ENCODE measurements around the gene CISD3. TPM values are rescaled to one million over a fixed set of nuclear protein-coding genes. Genes with fewer than 3 reads are reported as not detected.

CISD3 gene
- total and polyA plus RNA-seq, 2 of the 8 experiments (the other 6 are each of a cell fraction or from before 2014, with no cell fraction given), result 9.4 to 11.1 TPM

DNA sequence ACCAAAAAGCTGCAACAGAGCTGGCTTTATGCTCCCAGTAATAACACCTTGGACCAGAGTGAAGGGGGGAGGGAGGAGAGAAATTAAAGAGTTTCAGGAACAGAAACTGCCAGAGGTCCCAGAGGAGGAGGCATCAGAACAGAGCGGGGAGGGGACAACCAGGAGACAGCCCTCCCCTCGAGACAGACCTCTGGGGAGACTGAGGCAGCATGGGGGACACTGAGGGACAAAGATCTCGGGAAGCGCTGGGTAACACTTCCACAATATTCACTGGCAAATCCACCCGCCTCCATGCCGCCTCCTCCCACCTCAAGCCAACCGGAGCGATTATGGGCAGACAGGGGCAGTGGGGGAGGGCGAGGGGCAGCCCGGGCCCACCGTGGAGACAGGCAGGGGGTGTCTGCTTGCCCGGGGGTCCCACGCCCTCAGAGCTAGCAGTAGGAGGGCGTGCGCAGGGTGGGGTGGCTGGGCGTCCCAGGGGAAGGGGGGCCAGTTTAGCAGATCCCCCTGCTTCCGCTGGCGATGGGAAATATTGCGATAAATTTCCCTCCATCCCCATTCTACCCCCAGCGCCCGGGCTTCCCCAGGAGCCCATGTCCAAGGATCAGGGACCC is 16.8 kb downstream of the CISD3 start:
- ChIA-PET POLR2A (ENCODE audit: partially characterized antibody) (interaction anchor here (0.7 to 4.8 kb wide), 7 partner anchors 10 to 295 kb away, joined by 4 to 40 read pairs (median 8); partner anchors contain the start of gene CISD3), CTCF (ENCODE audit: partially characterized antibody) (interaction anchor here (0.7 to 4.6 kb wide), 6 partner anchors 12 to 207 kb away, joined by 3 to 40 read pairs (median 4); partner anchors contain the start of gene CISD3)
- Histone ChIP-seq H4K20me1 (replicated peaks in 1 of 2; ENCODE audit: control insufficient read depth in 1 of 2, insufficient read depth in 2 of 2, low read length in 2 of 2) (peaks cover 31 to 39% of the 10 kb centered on the region in 2 experiments), H2BK120ac (replicated peaks; ENCODE audit: low read depth, low read length) (no peak overlapping the region), H3K4me3 (ENCODE audit: extremely low read depth in 1 of 4, insufficient read depth in 2 of 4, low read depth in 3 of 4, low read length in 4 of 4) (peak overlapping the region; percentile 78 to 90 (median 88)), H3K79me1 (ENCODE audit: low read depth, low read length) (peaks cover 15% of the 10 kb centered on the region), H4K5ac (ENCODE audit: insufficient read length, low read depth, low read length) (no peak overlapping the region), H3K18ac (ENCODE audit: extremely low read depth, low read length) (peak overlapping the region; percentile 71), H3K36me3 (ENCODE audit: control insufficient read depth in 2 of 4, insufficient read depth in 4 of 4, low read length in 3 of 4) (no peaks in the 10 kb centered on the region), H2BK15ac (ENCODE audit: low read length) (no peak overlapping the region; the same call in 1 of the 2 replicates), H3K79me2 (ENCODE audit: control insufficient read depth in 1 of 2, insufficient read depth in 2 of 2, low read length in 2 of 2) (peaks cover 43 to 54% of the 10 kb centered on the region in 2 experiments), H3K9me3 (ENCODE audit: insufficient read depth in 2 of 2, low read depth in 1 of 2, low read length in 1 of 2) (no peaks in the 10 kb centered on the region), H3K23me2 (ENCODE audit: low read depth, low read length) (peaks cover 45% of the 10 kb centered on the region), H2BK20ac (ENCODE audit: low read length) (no peak overlapping the region), H2AFZ (ENCODE audit: low read length) (no peak overlapping the region), H3K4me2 (ENCODE audit: insufficient read depth in 1 of 2, low read depth in 2 of 2, low read length in 2 of 2) (peak overlapping the region; percentile 84 to 89), H4K91ac (replicated peaks; ENCODE audit: insufficient read length, low read length) (peak overlapping the region; percentile 53), H2BK12ac (ENCODE audit: low read depth, low read length) (no peak overlapping the region; the same call in 1 of the 2 replicates), H3K4me1 (replicated peaks in 1 of 4; ENCODE audit: control insufficient read depth in 3 of 4, insufficient read depth in 4 of 4, low read length in 3 of 4) (peaks cover 7 to 34% (median 21%) of the 10 kb centered on the region in 4 experiments), H3K27ac (ENCODE audit: low read depth, low read length) (no peak overlapping the region), H2BK5ac (ENCODE audit: low read depth, low read length) (peak overlapping the region; percentile 77; the same call in 1 of the 2 replicates), H4K8ac (ENCODE audit: extremely low read depth, insufficient read depth, low read length) (no peak overlapping the region; the same call in 1 of the 2 replicates), H3K9ac (replicated peaks in 1 of 4; ENCODE audit: extremely low read depth in 1 of 4, low read depth in 3 of 4, low read length in 3 of 4) (peak overlapping the region in 1 of 4 experiments; percentile 63; a peak in 4 of 7 replicates), H3K4ac (replicated peaks; ENCODE audit: insufficient read length, low read depth, low read length) (no peak overlapping the region), H2AK5ac (ENCODE audit: low read depth, low read length) (no peak overlapping the region), H3K23ac (ENCODE audit: insufficient read length) (no peak overlapping the region), H3K27me3 (replicated peaks in 1 of 4; ENCODE audit: control insufficient read depth in 3 of 4, extremely low read depth in 1 of 4, insufficient read depth in 3 of 4, low read length in 3 of 4) (peaks cover 0 to 11% (median 5%) of the 10 kb centered on the region in 4 experiments; a peak in 5 of 7 replicates), H3K56ac (replicated peaks; ENCODE audit: insufficient read length, low read depth, low read length) (peak overlapping the region; percentile 32), H3K14ac (ENCODE audit: insufficient read length) (no peak overlapping the region)
- no peak for FAIRE-seq
- no peak for DNase-seq (ENCODE audit: low read depth in 1 of 2, low spot score in 2 of 2)
- TF ChIP-seq ASH2L (IDR thresholded peaks at IDR 0.05; ENCODE audit: low read length), result peak; percentile 53
- TF ChIP-seq GABPA (IDR thresholded peaks at IDR 0.05; ENCODE audit: borderline replicate concordance, insufficient read depth, low read length), result no peak
- TF ChIP-seq SRF (IDR thresholded peaks at IDR 0.05; ENCODE audit: low read depth, low read length), result no peak
- no peak for TF ChIP-seq RAD21 (IDR thresholded peaks at IDR 0.05 in 1 of 2, conservative IDR thresholded peaks at IDR 0.05 in 1 of 2; ENCODE audit: low read depth in 2 of 2, low read length in 2 of 2)
- TF ChIP-seq SP4 (IDR thresholded peaks at IDR 0.05; ENCODE audit: low read length), result no peak
- WGBS, 2 experiments (ENCODE audit: extremely low coverage in 1 of 2, insufficient coverage in 1 of 2, insufficient read length in 1 of 2, insufficient replicate concordance in 2 of 2, low coverage in 1 of 2, low lambda C conversion rate in 2 of 2, missing lambda C conversion rate in 1 of 2), result 9% methylated on average over 11 of the region's 21 CpGs; no CpG with 5 or more reads in 1 of the 2 experiments

All from H1 (cell line).